GM23338 (cell line): ENCODE data around the gene FGF9.

Experiments
- EZH2 ChIP-seq: fragments of 200-600 bp; sonication (generic); IDR thresholded peaks from one replicate; pipeline ENCODE4 v1.8.0; 2017; ENCODE audit warnings: antibody characterized with exemption, mild to moderate bottlenecking, low read depth; ENCODE audit not compliant: unreplicated experiment
- EZH2phosphoT487 ChIP-seq: fragments of 200-600 bp; sonication (generic); IDR thresholded peaks from one replicate; pipeline ENCODE4 v1.8.1; 2018; ENCODE audit warnings: antibody characterized with exemption; ENCODE audit not compliant: unreplicated experiment
- POLR2AphosphoS5 ChIP-seq: IDR thresholded peaks from 2 replicates; pipeline ENCODE4 v1.6.1; 2016; ENCODE audit warnings: antibody characterized with exemption, low read depth
- ZNF114 ChIP-seq: fragments of 250-450 bp; sonication (Bioruptor Pico); IDR thresholded peaks from 2 replicates; pipeline ENCODE4 v1.5.0; 2020; ENCODE audit warnings: mild to moderate bottlenecking, moderate library complexity
- TF ChIP-seq, protein P1 (sequence below), 2 experiments: fragments of 200-600 bp in 1 of 2; sonication (generic) in 1 of 2; conservative IDR thresholded peaks; 2 replicates each; pipeline versions ENCODE4 v1.5.1 to v1.6.1; 2016 to 2017; ENCODE audit warnings: antibody characterized with exemption in 2 of 2, low read depth in 2 of 2, mild to moderate bottlenecking in 2 of 2, moderate library complexity in 1 of 2
- TF ChIP-seq, protein P2 (sequence below): IDR thresholded peaks from one replicate; pipeline ENCODE4 v1.6.1; 2018; ENCODE audit warnings: antibody characterized with exemption; ENCODE audit not compliant: unreplicated experiment

- TF ChIP-seq, protein P1, sequence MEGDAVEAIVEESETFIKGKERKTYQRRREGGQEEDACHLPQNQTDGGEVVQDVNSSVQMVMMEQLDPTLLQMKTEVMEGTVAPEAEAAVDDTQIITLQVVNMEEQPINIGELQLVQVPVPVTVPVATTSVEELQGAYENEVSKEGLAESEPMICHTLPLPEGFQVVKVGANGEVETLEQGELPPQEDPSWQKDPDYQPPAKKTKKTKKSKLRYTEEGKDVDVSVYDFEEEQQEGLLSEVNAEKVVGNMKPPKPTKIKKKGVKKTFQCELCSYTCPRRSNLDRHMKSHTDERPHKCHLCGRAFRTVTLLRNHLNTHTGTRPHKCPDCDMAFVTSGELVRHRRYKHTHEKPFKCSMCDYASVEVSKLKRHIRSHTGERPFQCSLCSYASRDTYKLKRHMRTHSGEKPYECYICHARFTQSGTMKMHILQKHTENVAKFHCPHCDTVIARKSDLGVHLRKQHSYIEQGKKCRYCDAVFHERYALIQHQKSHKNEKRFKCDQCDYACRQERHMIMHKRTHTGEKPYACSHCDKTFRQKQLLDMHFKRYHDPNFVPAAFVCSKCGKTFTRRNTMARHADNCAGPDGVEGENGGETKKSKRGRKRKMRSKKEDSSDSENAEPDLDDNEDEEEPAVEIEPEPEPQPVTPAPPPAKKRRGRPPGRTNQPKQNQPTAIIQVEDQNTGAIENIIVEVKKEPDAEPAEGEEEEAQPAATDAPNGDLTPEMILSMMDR (conservative IDR thresholded peaks at IDR 0.05; ENCODE audit: low read depth in 2 of 2): no peak
- TF ChIP-seq, protein P2, sequence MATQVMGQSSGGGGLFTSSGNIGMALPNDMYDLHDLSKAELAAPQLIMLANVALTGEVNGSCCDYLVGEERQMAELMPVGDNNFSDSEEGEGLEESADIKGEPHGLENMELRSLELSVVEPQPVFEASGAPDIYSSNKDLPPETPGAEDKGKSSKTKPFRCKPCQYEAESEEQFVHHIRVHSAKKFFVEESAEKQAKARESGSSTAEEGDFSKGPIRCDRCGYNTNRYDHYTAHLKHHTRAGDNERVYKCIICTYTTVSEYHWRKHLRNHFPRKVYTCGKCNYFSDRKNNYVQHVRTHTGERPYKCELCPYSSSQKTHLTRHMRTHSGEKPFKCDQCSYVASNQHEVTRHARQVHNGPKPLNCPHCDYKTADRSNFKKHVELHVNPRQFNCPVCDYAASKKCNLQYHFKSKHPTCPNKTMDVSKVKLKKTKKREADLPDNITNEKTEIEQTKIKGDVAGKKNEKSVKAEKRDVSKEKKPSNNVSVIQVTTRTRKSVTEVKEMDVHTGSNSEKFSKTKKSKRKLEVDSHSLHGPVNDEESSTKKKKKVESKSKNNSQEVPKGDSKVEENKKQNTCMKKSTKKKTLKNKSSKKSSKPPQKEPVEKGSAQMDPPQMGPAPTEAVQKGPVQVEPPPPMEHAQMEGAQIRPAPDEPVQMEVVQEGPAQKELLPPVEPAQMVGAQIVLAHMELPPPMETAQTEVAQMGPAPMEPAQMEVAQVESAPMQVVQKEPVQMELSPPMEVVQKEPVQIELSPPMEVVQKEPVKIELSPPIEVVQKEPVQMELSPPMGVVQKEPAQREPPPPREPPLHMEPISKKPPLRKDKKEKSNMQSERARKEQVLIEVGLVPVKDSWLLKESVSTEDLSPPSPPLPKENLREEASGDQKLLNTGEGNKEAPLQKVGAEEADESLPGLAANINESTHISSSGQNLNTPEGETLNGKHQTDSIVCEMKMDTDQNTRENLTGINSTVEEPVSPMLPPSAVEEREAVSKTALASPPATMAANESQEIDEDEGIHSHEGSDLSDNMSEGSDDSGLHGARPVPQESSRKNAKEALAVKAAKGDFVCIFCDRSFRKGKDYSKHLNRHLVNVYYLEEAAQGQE: no peak
- TF ChIP-seq EZH2: no peak
- TF ChIP-seq ZNF114: no peak
- no peak for TF ChIP-seq EZH2phosphoT487
- TF ChIP-seq POLR2AphosphoS5: no peak
Measured at GRCh38 chr13:21683034-21683733, 12.3 kb downstream of the FGF9 start.
